NCI-H1930 (cell line): ENCODE measurements around the gene UBE2I.
"Not testable (repeated sequence)": the region's sequence is repeated elsewhere in the genome, so short reads cannot be mapped to it uniquely, and the experiment has no call there.

Source experiments
- DNase-seq, 2 experiments: peaks; one replicate each; lab custom pipeline; 2025; lab: John Stamatoyannopoulos, UW

UBE2I gene

GRCh38 chr16:1308977-1309885 is at the start of gene UBE2I:
Gene UBE2I, plus strand, starts transcription at chr16:1309636. Its CDS starts 4,395 bp downstream, at chr16:1314031.
- peak; percentile 98 to 99 for DNase-seq

DNA sequence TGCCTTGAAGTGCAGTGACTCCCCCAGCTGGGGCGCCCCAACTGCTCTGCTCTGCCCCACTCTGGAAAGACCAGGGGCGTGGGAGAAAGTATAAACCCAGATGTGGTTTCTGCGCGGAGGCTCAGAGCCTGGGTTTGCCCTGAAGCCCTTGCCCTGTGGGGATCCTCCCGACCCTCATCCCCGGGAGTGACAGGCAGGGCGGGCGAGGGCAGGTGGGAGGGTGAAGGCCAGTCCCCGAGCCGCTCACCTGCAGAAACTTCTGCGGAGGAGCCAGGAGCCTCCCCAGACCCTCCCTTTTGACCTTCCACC is 49.7 kb upstream of the UBE2I start:
- no peak for DNase-seq

GRCh38 chr16:1260101-1260680 is 49.2 kb upstream of the UBE2I start:
- DNase-seq = no peak

- no peak for DNase-seq
Measured at GRCh38 chr16:1261131-1261892, 48.1 kb upstream of the UBE2I start.

DNA sequence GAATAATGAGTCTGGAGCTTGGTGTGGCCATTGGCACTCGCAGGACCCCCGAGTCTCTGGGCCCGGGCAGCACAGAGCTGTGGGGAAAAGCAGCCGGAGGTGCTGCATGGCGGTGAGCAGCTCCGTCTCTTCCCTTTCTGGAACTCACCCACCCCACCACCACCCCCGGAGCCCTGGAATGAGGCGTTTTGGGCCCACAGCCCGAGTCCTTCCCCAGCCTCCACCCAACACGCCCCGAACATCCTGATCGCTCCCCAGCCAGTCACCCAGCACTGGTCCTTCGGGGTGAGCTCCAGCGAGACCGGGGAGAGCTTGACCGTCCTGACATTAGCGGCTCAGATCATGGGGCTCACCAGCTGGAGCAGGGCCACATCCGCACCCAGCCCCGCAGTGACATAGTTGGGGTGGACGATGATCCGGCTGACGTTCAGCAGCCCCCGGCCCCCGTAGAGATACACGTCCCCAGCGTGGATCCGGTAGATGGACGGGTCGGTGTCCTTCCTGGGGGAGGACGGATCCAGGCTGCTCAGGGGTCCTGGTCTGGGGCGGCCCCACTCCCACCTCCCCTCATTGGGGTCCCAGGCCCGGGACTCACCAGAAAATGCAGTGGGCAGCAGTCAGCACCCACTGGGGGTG is 47.1 kb upstream of the UBE2I start:
- DNase-seq = no peak

DNA sequence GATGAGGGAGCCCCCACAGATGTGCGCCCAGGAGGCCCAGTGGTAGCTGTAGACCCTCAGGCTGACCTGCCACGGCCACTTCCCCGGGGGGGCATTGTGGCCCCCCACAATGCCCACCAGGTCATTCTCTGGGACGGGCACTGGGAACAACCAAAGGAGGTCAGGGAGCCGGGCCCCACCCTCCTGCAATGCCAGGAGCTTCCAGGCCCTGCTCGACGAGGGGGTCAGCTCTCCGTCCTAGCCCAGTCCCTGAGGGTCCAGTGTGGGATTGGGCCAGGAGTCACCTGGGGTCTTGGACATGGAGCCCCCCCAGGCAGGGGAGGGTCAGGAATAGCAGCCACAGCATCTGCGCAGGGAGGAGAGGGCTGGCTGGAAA is 46.6 kb upstream of the UBE2I start:
- no peak for DNase-seq

- DNase-seq = no peak
Measured at GRCh38 chr16:1263591-1264344, 45.7 kb upstream of the UBE2I start.

DNA sequence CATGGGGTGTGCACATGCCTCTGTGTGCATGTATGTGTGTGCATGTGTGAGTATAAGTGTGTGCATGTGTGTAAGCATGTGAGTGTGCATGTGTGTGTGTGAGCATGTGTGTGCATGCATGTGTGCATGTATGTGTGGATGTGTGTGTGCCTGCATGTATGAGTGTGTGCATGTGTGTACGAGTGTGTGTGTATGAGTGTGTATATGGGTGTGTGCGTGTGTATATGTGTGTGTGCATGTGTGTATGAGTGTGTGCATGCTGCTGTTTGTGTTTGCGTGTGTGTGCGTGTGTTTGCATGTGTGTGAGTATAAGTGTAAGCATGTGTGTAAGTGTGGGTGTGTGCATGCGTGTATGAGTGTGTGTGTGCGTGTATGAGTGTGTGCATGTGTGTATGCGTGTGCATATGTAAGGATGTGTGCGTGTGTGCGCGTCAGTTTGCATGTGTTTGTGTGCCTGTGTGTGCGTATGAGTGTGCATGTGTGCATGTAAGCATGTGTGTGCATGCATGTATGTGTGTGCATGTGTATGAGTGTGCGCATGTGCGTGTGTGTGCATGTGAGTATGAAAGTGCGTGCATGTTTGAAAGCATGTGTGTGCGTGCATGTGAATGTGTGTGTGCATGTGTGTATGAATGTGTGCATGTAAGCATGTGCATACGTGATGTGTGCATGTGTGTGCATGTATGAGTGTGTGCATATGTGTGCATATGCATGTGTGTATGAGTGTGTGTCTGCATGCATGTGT is 44.9 kb upstream of the UBE2I start:
- DNase-seq = no peak

DNA sequence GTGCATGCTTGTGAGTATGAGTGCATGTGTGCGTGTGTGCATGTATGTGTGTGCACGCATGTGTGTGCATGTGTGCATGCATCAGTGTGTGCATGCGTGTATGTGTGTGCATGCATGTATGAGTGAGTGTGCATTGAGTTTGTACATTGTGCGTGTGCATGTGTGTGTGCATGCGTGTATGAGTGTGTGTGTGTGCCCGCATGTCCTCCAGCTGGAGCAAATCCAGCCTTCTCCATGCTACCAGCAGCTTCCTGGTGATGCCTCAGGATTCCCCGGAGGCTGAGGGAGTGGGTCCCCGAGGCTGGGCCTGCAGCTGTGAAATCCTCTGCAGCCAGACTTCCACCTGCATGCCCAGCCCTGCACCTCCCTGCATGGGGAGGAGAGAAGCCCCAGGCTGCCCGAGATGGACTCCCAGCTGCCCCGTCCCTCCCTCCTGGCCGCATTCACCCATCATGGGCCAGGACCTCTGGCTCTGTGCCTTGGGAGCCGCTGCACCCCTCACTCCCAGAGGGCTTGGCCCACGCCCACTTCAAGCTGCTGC is 44.3 kb upstream of the UBE2I start:
- no peak for DNase-seq

GRCh38 chr16:1265826-1266225 is 43.6 kb upstream of the UBE2I start:
- DNase-seq = no peak

- DNase-seq = not testable (repeated sequence)
Measured at GRCh38 chr16:1269418-1269817, 40.0 kb upstream of the UBE2I start.

- DNase-seq = no peak
Measured at GRCh38 chr16:1271380-1271723, 38.1 kb upstream of the UBE2I start.

DNA sequence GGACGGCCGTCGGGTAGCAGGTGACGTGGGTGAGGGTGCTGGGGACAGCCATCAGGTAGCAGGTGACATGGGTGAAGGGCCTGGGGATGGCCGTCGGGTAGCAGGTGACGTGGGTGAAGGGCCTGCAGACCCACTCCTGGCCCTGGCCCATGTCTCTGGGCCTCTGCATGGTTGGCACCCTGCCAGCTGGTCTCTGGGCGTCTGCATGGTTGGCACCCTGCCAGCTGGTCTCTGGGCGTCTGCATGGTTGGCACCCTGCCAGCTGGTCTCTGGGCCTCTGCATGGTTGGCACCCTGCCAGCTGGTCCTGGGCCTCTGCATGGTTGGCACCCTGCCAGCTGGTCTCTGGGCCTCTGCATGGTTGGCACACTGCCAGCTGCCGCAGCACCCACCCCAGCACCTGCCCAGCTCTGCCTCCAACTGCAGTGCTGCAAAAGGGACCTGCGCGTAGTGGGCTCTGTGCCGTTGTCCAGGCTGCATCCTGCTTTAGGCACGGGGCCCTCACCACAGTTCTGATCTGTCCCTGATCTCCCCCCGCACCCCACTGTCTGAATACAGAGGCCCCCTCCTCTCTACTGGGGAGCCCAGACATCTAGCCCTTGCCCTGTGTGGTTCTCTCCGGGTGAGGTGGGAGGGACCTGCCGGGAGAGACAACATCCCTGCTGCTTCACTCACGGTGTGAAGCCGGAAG is 37.6 kb upstream of the UBE2I start:
- not testable (repeated sequence) for DNase-seq

DNA sequence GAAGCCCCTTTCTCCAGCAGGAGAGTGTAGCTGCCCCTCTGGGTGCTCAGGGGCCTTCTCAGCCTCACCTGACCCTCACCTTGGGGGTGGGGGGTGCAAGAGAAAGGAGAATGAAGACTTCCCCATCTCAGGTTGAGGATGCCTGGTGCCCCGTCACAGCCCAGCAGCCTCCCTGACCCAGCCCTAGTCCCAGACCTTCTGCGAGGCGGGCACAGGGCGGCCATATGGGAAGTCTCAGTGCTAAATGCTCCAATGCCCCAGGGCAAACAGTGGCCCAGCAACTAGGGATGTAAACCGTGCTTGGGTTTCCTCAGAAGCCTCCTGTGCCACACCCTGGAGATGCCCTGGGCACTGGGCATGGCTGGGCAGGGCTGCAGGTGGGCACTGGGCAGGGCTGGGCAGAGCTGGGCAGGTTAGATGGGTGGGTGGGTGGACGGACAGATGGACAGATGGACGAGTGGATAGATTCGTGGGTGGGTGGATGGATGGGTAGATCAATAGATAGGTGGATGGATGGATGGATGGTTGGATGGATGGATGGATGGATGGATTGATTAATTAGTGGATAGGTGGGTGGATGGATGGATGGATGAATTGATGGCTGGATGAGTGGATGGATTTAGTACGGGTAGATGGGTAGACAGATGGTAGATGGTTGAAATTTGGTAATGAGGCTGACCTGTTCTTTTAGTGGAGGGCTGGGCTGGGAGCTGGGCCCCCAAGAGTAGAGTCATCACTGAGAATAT is 36.8 kb upstream of the UBE2I start:
- no peak for DNase-seq

GRCh38 chr16:1273816-1274215 is 35.6 kb upstream of the UBE2I start:
- DNase-seq = no peak

GRCh38 chr16:1274767-1275166 is 34.7 kb upstream of the UBE2I start:
- no peak for DNase-seq

- DNase-seq = no peak
Measured at GRCh38 chr16:1275791-1276579, 33.5 kb upstream of the UBE2I start.

GRCh38 chr16:1276580-1276878 is 32.9 kb upstream of the UBE2I start:
- no peak for DNase-seq

DNA sequence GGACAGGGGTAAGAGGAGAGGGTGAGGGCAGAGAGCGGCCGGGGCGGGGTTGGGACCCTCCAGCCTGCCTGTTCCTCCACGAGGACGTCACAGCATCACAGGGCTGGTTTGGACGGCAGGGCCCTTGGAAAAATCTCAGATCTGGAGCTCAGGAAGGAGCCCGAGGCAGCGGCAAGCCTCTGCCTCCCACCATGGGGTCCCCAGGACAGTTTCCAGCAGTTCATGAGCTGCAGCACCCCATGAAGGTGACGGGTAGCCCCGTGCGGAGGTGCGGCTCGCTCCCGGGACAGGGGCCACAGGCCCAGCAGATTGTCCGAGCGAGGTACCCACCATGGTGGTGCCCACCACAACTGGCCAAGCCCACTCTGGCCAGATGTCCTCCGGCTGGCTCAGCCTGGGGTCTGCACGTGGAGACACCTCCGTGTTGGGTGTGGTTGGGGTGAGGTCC is 32.3 kb upstream of the UBE2I start:
- no peak for DNase-seq
